UCSD-AML1 (cell line): ENCODE results near the gene MAST1.
"Not testable (repeated sequence)": the region's sequence is repeated elsewhere in the genome, so short reads cannot be mapped to it uniquely, and the experiment has no call there.

Experiments used
- DNase-seq: peaks from one replicate; lab custom pipeline; 2025; ENCODE audit not compliant: unreplicated experiment; lab: John Stamatoyannopoulos, UW

MAST1 gene

GRCh38 chr19:12800923-12801465 is 37.3 kb upstream of the MAST1 start:
- DNase-seq, result no peak

GRCh38 chr19:12801466-12802266 is 36.6 kb upstream of the MAST1 start, which contains the start of the genes PRDX2 and THSD8:
TSS of gene PRDX2 (minus strand) at chr19:12801800. CDS start at chr19:12801261, 539 bp downstream.
TSS of gene THSD8 (plus strand) at chr19:12802069. CDS start at chr19:12802072, 3 bp downstream.
- no peak for DNase-seq

- no peak for DNase-seq
These were observed 35.8 kb upstream of the MAST1 start for GRCh38 chr19:12802267-12803106.

- DNase-seq, result no peak
These were observed 34.3 kb upstream of the MAST1 start for GRCh38 chr19:12804051-12804450.

GRCh38 chr19:12806242-12807081 is 31.9 kb upstream of the MAST1 start, which contains the start of gene RNASEH2A:
TSS of gene RNASEH2A (plus strand) at chr19:12806584. CDS start at chr19:12806674, 90 bp downstream.
- peak; percentile 90 for DNase-seq

- no peak for DNase-seq
These were observed 23.2 kb upstream of the MAST1 start for GRCh38 chr19:12815088-12815487.

GRCh38 chr19:12817188-12817587 is 21.1 kb upstream of the MAST1 start:
- DNase-seq, result not testable (repeated sequence)

- not testable (repeated sequence) for DNase-seq
These were observed 20.5 kb upstream of the MAST1 start for GRCh38 chr19:12817810-12818209.

GRCh38 chr19:12821761-12822160 is 16.6 kb upstream of the MAST1 start:
- no peak for DNase-seq

- peak; percentile 58 for DNase-seq
These were observed 12.8 kb upstream of the MAST1 start for GRCh38 chr19:12825254-12826131.

- peak; percentile 60 for DNase-seq
These were observed 9.8 kb upstream of the MAST1 start for GRCh38 chr19:12828494-12828893.

- no peak for DNase-seq
These were observed 4.9 kb upstream of the MAST1 start for GRCh38 chr19:12833418-12833737.

- DNase-seq, result no peak
These were observed 4.4 kb upstream of the MAST1 start for GRCh38 chr19:12833738-12834565.

GRCh38 chr19:12834566-12834943 is 3.8 kb upstream of the MAST1 start, which contains the start of gene RTBDN:
TSS of gene RTBDN (minus strand) at chr19:12834579. CDS start at chr19:12829979, 4,600 bp downstream.
- no peak for DNase-seq

GRCh38 chr19:12834976-12835757 is 3.1 kb upstream of the MAST1 start:
- DNase-seq, result no peak

GRCh38 chr19:12836529-12836863 is 1.8 kb upstream of the MAST1 start:
- DNase-seq, result no peak

GRCh38 chr19:12837225-12837624 is 1.1 kb upstream of the MAST1 start:
- no peak for DNase-seq
